H1 (cell line): Measurements from ENCODE around the gene UBE4B.

ENCODE experiments used
- ATF2 ChIP-seq: IDR thresholded peaks from 2 replicates; pipeline ENCODE4 v1.6.1; 2012; ENCODE audit warnings: low read length, inconsistent platforms
- CTCF ChIP-seq, 3 experiments: IDR thresholded peaks; 1 replicate in 2 of 3; 2 replicates in 1 of 3; pipeline versions ENCODE4 v1.5.1 to v1.6.1; 2011; ENCODE audit warnings: low read length in 3 of 3, mild to moderate bottlenecking in 3 of 3, inconsistent platforms in 2 of 3, low read depth in 1 of 3, moderate library complexity in 1 of 3; ENCODE audit not compliant: insufficient read depth in 1 of 3; ENCODE audit errors: control extremely low read depth in 1 of 3
- EGR1 ChIP-seq: IDR thresholded peaks from 2 replicates; pipeline ENCODE4 v1.6.1; 2011; ENCODE audit warnings: low read depth, low read length, borderline replicate concordance
- POLR2A ChIP-seq, 2 experiments: IDR thresholded peaks; 1 replicate in 1 of 2; 2 replicates in 1 of 2; pipeline ENCODE4 v1.6.1; 2011; ENCODE audit warnings: low read depth in 2 of 2, low read length in 2 of 2, mild to moderate bottlenecking in 2 of 2; ENCODE audit errors: control extremely low read depth in 1 of 2
- POLR2AphosphoS5 ChIP-seq: IDR thresholded peaks from 2 replicates; pipeline ENCODE4 v1.6.1; 2011; ENCODE audit warnings: low read depth, low read length
- SP1 ChIP-seq: IDR thresholded peaks from 2 replicates; pipeline ENCODE4 v1.6.1; 2011; ENCODE audit warnings: low read depth, low read length
- YY1 ChIP-seq: IDR thresholded peaks from 2 replicates; pipeline ENCODE4 v1.6.1; 2011; ENCODE audit warnings: low read depth, mild to moderate bottlenecking, low read length
- ZNF274 ChIP-seq: IDR thresholded peaks from 2 replicates; pipeline ENCODE4 v1.7.0; 2012; ENCODE audit warnings: low read length, borderline replicate concordance; ENCODE audit errors: extremely low read depth

- TF ChIP-seq CTCF (IDR thresholded peaks at IDR 0.05; ENCODE audit: control extremely low read depth in 1 of 3, insufficient read depth in 1 of 3, low read depth in 1 of 3, low read length in 3 of 3): no peak
- TF ChIP-seq YY1: no peak
- no peak for TF ChIP-seq ATF2
- TF ChIP-seq SP1: no peak
- no peak for TF ChIP-seq POLR2A (IDR thresholded peaks at IDR 0.05; ENCODE audit: control extremely low read depth in 1 of 2, low read depth in 2 of 2, low read length in 2 of 2)
- no peak for TF ChIP-seq ZNF274
- no peak for TF ChIP-seq POLR2AphosphoS5
- no peak for TF ChIP-seq EGR1
These were observed 37.4 kb downstream of the UBE4B start for GRCh38 chr1:10070206-10070605.
